NB4 (cell line): ENCODE data around the gene EIF4G3.
"Not testable (repeated sequence)": the region's sequence is repeated elsewhere in the genome, so short reads cannot be mapped to it uniquely, and the experiment has no call there.

ENCODE experiments used
- DNase-seq: peaks from one replicate; pipeline ENCODE4 v3.0.0; 2010; ENCODE audit warnings: low read depth
- H3K4me3 ChIP-seq: one replicate; pipeline ENCODE4 v1.5.1; 2011; ENCODE audit warnings: mild to moderate bottlenecking, low read depth, low read length, moderate library complexity
- CTCF ChIP-seq: IDR thresholded peaks from one replicate; pipeline ENCODE4 v1.5.1; 2012; ENCODE audit warnings: low read depth, low read length
- MAX ChIP-seq: IDR thresholded peaks from 2 replicates; pipeline ENCODE4 v1.6.1; 2011; ENCODE audit warnings: low read depth, low read length
- MYC ChIP-seq: IDR thresholded peaks from 2 replicates; pipeline ENCODE4 v1.6.1; 2011; ENCODE audit warnings: low read depth, low read length
- POLR2A ChIP-seq: IDR thresholded peaks from 2 replicates; pipeline ENCODE4 v1.6.1; 2011; ENCODE audit warnings: mild to moderate bottlenecking; ENCODE audit not compliant: insufficient read length; ENCODE audit errors: extremely low read depth

EIF4G3 gene

GRCh38 chr1:21216835-21217811 is 40.4 kb upstream of the EIF4G3 start:
- TF ChIP-seq CTCF = peak; percentile 79
- no peak for TF ChIP-seq POLR2A
- DNase-seq = peak; percentile 64

GRCh38 chr1:21212126-21212525 is 35.4 kb upstream of the EIF4G3 start:
- no peak for DNase-seq
- TF ChIP-seq POLR2A (no peak), MAX (no peak), MYC (no peak), CTCF (no peak)
- H3K4me3 ChIP-seq = no peak overlapping the region

More at GRCh38 chr1:21216835-21217811, 40.4 kb upstream of the EIF4G3 start:
- H3K4me3 ChIP-seq = no peak overlapping the region

GRCh38 chr1:21208137-21208700 is 31.5 kb upstream of the EIF4G3 start:
- DNase-seq, H3K4me3 ChIP-seq: not testable (repeated sequence)

- H3K4me3 ChIP-seq = no peak overlapping the region
- DNase-seq = no peak
- TF ChIP-seq MAX (no peak), CTCF (no peak), MYC (no peak), POLR2A (no peak)
These were observed 29.4 kb upstream of the EIF4G3 start for GRCh38 chr1:21206117-21206516.

GRCh38 chr1:21205416-21205815 is 28.7 kb upstream of the EIF4G3 start:
- no peak for TF ChIP-seq CTCF
- no peak for TF ChIP-seq MYC
- TF ChIP-seq POLR2A = no peak
- TF ChIP-seq MAX = no peak
- DNase-seq = no peak
- H3K4me3 ChIP-seq = no peak overlapping the region

GRCh38 chr1:21201650-21202049 is 25.0 kb upstream of the EIF4G3 start:
- DNase-seq = no peak
- no peak overlapping the region for H3K4me3 ChIP-seq
- TF ChIP-seq POLR2A (no peak), MAX (no peak), MYC (no peak), CTCF (no peak)

- DNase-seq, H3K4me3 ChIP-seq: not testable (repeated sequence)
These were observed 24.5 kb upstream of the EIF4G3 start for GRCh38 chr1:21201238-21201637.
